ENCODE measurements around the gene MPZL1.

DNA sequence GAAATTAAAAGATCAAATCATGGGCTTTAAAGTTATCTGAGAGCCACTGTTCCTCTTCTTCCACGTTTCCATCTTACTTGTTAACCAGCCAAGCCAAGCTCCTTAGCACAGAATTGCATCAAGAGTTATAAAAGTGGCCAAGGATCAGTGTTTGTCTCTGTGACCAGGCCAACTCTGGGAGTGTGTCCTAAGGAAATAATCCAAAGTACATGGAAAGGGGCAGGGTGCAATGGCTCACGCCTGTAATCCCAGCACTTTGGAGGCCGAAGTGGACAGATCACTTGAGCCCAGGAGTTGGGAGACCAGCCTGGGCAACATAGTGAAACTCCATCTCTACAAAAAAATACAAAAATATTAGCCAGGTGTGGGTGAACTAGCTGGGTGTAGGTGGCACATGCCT lies 10.0 kb upstream of the MPZL1 start:
- TF ChIP-seq, protein P1, sequence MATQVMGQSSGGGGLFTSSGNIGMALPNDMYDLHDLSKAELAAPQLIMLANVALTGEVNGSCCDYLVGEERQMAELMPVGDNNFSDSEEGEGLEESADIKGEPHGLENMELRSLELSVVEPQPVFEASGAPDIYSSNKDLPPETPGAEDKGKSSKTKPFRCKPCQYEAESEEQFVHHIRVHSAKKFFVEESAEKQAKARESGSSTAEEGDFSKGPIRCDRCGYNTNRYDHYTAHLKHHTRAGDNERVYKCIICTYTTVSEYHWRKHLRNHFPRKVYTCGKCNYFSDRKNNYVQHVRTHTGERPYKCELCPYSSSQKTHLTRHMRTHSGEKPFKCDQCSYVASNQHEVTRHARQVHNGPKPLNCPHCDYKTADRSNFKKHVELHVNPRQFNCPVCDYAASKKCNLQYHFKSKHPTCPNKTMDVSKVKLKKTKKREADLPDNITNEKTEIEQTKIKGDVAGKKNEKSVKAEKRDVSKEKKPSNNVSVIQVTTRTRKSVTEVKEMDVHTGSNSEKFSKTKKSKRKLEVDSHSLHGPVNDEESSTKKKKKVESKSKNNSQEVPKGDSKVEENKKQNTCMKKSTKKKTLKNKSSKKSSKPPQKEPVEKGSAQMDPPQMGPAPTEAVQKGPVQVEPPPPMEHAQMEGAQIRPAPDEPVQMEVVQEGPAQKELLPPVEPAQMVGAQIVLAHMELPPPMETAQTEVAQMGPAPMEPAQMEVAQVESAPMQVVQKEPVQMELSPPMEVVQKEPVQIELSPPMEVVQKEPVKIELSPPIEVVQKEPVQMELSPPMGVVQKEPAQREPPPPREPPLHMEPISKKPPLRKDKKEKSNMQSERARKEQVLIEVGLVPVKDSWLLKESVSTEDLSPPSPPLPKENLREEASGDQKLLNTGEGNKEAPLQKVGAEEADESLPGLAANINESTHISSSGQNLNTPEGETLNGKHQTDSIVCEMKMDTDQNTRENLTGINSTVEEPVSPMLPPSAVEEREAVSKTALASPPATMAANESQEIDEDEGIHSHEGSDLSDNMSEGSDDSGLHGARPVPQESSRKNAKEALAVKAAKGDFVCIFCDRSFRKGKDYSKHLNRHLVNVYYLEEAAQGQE (IDR thresholded peaks at IDR 0.05; ENCODE audit: low read depth), result no peak
- no peak for TF ChIP-seq EP300 (IDR thresholded peaks at IDR 0.05; ENCODE audit: borderline replicate concordance)
- no peak for TF ChIP-seq USF1 (IDR thresholded peaks at IDR 0.05)
- TF ChIP-seq NFIC (IDR thresholded peaks at IDR 0.05), result no peak
